Stimulated activated CD8-positive, alpha-beta memory T cell treated with anti-CD3 and anti-CD28 coated beads, Interleukin-2, amount 100 ng/mL, for 48 hours (primary cell): Measurements from ENCODE around the gene POLR3H.
"Not testable (repeated sequence)": the region's sequence is repeated elsewhere in the genome, so short reads cannot be mapped to it uniquely, and the experiment has no call there.

Experiments
- DNase-seq, 2 donors: peaks; one replicate each; pipeline ENCODE4 v3.0.0-alpha.2; 2020; ENCODE audit warnings: low read depth in 2 of 2

Gene POLR3H

DNA sequence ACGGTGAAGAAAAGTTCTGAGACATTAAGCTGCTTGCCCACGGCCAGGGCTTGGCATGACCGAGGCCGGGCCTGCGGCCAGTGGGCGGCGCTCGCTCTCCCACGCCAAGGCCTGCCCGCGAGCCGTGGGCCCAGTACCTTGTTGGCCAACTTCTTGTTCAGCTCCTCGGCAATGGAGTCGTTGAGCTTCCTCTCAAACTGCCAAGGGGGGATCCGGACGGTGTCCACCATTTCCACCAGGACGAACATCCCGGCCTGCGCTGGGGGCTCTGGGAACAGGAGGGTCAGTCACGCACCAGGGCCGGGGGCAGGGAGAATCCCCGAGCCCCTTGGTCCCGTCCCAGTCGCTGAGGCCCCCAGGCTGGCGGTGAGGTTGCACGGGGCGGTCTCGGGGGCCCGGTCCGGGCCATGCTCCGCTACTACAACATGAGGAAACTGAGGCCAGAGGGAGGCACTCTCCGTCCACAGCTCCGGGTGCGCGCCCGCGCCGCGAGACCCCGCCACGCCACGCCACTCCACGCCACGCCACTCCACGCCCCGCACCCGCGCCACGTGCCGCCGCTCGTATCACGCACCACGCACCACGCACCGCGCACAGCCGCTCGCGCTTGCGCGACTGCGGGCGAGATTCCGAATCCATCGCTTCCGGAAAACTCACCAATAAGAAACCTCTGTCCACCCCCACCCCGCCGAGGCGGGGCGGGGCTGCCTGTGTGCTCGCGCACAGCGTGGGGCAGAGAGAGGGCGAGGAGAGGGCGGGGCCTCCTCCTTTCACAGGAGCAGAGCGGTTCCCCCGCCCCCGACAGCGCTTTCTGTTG is at the start of gene POLR3H:
POLR3H (minus strand) TSS at position 617 of the 817 bp plus-strand sequence; CDS start at position 248, 369 bp downstream.
- peak; percentile 97 to 98 for DNase-seq

DNA sequence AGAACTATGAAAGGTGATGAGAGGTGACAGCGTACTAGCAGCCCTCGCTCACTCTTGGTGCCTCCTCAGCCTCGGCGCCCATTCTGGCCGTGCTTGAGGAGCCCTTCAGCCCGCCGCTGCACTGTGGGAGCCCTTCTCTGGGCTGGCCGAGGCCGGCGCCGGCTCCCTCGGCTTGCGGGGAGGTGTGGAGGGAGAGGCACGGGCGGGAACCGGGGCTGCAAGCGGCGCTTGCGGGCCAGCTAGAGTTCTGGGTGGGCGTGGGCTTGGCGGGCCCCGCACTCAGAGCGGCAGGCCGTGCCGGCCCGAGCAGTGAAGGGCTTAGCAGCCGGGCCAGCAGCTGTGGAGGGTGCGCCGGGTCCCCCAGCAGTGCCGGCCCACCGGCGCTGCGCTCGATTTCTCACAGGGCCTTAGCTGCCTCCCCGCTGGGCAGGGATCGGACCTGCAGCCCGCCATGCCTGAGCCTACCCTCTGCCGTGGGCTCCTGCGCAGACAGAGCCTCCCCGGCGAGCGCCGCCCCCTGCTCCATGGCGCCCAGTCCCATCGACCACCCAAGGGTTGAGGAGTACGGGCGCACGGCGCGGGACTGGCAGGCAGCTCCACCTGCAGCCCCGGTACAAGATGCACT is 49.2 kb upstream of the POLR3H start:
- DNase-seq = not testable (repeated sequence)

- peak; percentile 100 for DNase-seq
Observed at GRCh38 chr22:41589391-41590241, 45.3 kb upstream of the POLR3H start, which contains the start of gene PMM1. Gene PMM1 (minus strand): TSS chr22:41589840. CDS start chr22:41589805, 35 bp downstream.

- no peak for DNase-seq
Observed at GRCh38 chr22:41587347-41587723, 43.1 kb upstream of the POLR3H start.

- DNase-seq = no peak
Observed at GRCh38 chr22:41585898-41586297, 41.6 kb upstream of the POLR3H start.

- DNase-seq = no peak
Observed at GRCh38 chr22:41584881-41585280, 40.6 kb upstream of the POLR3H start.

- no peak for DNase-seq
Observed at GRCh38 chr22:41582694-41583093, 38.4 kb upstream of the POLR3H start.

DNA sequence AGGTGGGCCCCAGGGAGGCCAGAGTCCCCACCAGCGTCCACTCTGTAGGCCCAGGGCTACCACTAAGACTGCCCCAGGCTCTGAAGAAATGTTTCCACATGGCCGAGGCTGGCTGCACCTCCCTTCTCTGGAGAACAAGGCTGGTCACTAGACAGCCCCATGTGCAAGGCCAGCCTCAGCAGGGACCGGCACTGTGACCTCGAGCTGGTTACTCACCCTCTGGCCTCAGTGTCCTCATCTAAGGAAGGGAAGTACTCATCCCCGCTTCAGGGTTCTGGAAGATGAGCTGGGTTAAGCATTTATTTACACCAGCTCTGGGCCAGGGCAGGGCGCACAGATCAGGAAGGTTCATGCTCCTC is 35.7 kb upstream of the POLR3H start:
- DNase-seq = no peak

GRCh38 chr22:41579297-41579996 is 35.2 kb upstream of the POLR3H start:
- DNase-seq = no peak

GRCh38 chr22:41578818-41579217 is 34.5 kb upstream of the POLR3H start:
- no peak for DNase-seq

GRCh38 chr22:41578114-41578513 is 33.8 kb upstream of the POLR3H start:
- no peak for DNase-seq

- peak in 1 of 2 donors; percentile 10 for DNase-seq
Observed at GRCh38 chr22:41576877-41577276, 32.6 kb upstream of the POLR3H start.

GRCh38 chr22:41575533-41575932 is 31.3 kb upstream of the POLR3H start:
- DNase-seq = no peak

GRCh38 chr22:41574847-41575381 is 30.6 kb upstream of the POLR3H start:
- DNase-seq = no peak

- DNase-seq = no peak
Observed at GRCh38 chr22:41573677-41574076, 29.4 kb upstream of the POLR3H start.

DNA sequence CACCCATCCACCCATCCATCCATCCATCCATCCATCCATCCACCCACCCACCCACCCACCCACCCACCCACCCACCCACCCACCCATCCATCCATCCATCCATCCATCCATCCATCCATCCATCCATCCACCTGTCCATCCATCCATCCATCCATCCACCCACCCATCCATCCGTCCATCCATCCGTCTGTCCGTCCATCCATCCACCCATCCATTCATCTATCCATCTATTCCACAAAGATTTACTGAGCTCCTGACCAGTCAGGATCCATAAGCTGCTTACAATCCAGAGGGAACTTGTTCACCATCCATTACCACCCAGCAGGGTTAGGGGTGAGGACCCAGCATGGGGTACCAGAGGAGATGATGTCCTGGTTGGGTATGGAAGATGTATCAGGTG is 28.0 kb upstream of the POLR3H start:
- DNase-seq = not testable (repeated sequence)

DNA sequence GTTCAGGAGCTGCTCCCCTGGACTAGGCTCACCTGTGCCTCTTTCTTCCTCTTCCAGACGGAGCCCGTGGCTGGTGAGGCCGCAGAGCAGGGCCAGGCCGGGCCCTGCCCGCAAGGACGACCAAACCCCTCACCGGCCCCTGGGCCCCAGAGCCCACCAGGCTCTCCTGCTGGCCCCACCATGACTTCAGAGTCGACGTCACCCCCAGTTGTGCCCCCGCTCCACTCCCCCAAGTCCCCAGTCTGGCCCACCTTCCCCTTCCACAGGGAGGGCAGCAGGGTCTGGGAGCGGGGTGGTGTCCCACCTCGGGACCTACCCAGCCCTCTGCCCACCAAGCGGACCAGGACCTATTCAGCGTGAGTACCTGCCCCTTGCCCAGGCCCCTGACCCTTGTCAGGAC is 27.5 kb upstream of the POLR3H start:
- DNase-seq = no peak

DNA sequence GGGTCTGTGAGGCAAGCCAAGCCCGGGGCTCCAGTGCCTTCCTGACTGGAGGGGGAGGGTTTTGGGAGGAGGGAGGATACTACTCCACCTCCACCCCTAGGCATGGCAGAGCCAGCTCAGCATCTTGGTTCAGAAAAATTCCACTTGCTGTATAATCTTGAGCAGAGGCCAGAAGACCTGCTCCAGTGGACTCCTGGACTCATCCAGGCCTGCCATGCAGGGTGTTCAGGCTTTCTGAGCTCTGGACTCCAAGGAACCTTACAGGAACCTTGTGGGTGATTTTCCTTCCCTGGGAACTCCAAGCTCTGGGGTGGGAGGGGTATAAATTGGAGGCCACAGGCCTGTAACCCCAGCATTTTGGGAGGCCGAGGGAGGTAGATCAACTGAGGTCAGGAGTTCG is 26.0 kb upstream of the POLR3H start:
- no peak for DNase-seq

- no peak for DNase-seq
Observed at GRCh38 chr22:41568811-41569210, 24.5 kb upstream of the POLR3H start.

GRCh38 chr22:41567512-41567768 is 23.2 kb upstream of the POLR3H start:
- no peak for DNase-seq

DNA sequence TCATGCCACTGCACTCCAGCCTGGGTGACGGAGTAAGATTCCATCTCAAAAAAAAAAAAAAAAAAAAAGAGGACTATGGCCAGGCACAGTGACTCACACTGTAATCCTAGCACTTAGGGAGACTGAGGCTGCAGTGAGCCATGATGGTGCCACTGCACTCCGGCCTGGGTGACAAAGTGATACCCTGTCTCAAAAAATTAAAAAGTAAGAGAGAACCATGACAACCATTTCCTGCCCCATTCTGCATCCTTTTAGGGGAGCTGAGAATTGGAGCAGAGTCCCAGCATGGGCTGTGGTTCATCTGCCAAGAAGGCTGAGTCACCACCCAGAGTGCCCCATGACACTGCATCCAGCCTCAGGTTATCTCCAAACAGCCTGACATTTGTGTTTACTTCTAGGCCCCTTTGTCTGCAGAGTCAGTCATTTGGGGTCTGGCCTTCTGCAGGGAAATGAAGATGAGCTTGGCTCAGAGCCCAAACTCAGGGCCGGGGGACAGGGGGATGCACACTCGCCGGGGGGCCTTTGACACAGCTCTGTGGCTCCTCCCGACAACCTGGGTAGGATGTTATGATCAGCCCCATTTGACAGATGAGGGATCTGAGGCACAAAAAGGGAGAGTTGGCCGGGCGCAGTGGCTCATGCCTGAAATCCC is 21.3 kb upstream of the POLR3H start:
- DNase-seq = peak in 1 of 2 donors; percentile 15
